GM19397 (cell line): ENCODE results near the gene NOTCH1.

Experiments
- ATAC-seq: cut with Tn5 transposase; IDR thresholded peaks from one replicate; pipeline ENCODE4 v1.9.1; 2021; ENCODE audit warnings: mild to moderate bottlenecking, moderate library complexity; ENCODE audit not compliant: unreplicated experiment

Gene NOTCH1

DNA sequence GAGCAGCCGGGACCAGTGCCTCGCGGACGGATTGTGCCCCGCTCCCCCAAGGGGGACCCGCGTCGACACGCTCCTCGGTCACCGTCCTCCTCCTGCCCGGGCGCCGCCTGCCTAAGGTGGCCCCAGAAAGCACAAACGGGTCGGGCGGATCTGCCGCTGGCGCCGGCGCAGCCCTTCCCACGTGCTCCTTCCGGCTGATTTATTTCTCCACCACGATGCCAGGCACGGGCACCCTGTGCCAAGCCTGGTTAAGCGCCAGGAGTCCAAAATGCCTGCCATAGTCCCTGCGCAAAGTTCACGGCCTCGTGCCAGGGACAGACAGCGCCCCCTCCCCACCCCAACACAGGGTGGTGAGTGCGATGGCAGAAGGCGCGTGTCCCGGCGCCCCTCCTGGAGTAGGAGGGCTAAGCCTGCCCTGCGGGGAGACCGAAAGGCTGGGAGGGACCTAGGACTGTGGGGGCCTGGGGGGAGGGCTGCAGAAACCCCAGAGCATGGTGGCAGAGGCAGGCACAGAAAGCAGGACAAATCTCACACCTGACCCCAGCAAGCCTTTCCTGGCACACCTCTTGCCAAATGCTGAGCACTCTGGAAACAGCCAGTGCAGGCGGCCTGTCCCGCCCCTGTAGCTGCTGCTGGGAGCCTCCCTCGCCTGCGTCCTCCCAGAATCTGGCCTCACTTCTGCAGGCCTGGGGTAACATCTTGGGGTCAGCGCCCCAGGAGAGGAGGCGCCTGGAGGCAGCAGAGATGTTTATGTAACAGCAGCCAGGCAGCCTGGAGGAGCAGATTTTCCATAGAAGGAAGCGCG, 1.1 kb upstream of the NOTCH1 start:
- no peak for ATAC-seq

DNA sequence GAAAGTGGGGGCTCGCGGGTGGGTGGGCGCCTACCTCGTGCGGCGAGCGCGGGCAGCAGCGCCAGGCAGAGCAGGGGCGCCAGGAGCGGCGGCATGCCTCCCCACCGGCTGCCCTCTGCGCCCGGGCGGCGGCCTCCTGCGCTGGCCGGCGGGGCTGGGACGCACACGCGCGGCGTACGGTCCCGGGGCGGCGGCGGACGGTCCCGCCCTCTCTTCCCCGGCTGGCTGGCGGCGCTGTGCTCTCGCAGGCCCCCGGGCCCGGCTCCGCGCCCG, 220 bp downstream of the NOTCH1 start:
- no peak for ATAC-seq

DNA sequence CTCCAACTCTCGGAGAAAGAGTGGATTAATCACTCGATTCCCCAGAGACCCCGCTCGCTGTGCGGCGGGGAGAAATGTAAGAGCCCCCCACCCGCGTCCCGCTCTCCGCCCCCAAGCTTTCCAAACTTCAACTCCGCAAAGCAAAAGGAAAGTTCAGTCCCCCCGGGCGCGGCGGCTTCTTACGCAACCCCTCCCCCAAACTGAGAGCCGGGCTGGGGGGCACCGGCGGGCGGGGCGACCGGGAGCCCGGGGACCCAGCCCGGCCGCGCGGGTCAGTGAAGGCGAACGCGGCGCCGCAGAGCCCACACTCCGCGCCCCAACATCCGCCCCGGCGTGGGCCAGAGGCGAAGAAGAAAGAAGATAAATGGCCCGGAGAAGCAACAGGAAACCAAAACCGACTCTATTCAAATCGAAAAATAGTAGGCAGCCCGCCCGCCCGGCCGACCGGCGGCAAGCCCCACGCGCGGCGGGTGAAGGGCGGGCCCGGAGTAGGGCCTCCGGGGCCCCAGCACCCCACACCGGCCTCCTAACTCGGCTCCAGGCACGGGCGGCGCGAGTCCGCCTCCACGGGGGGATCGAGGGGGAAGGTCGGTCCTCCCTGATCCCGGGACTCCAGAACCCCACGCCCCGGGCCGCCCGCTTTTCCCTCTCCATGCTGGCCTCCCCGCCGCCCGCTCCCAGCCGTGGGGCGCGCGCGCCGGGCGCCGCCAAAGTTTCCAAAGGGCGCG, 720 bp downstream of the NOTCH1 start:
- ATAC-seq, result peak; percentile 19

DNA sequence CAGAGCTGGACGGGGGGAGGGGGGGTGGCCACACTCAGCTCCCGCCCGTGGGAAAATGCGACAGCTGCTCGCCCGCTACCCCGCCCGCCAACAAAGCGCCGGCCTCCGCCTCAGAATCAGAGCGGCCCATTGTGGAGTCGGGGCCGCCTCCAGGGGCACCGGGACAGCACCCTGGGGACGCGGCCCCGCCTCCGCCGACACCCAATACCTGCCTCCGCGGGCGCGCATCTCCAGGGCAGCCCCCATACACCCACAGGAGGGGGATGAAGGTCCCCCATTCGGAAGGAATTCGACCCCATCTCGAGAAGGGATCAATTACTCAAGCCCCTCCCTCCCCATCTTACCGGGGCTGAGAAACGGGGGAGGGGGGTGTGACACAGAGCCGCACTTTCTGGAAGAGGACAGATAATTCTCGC, 1.3 kb downstream of the NOTCH1 start:
- ATAC-seq, result no peak

DNA sequence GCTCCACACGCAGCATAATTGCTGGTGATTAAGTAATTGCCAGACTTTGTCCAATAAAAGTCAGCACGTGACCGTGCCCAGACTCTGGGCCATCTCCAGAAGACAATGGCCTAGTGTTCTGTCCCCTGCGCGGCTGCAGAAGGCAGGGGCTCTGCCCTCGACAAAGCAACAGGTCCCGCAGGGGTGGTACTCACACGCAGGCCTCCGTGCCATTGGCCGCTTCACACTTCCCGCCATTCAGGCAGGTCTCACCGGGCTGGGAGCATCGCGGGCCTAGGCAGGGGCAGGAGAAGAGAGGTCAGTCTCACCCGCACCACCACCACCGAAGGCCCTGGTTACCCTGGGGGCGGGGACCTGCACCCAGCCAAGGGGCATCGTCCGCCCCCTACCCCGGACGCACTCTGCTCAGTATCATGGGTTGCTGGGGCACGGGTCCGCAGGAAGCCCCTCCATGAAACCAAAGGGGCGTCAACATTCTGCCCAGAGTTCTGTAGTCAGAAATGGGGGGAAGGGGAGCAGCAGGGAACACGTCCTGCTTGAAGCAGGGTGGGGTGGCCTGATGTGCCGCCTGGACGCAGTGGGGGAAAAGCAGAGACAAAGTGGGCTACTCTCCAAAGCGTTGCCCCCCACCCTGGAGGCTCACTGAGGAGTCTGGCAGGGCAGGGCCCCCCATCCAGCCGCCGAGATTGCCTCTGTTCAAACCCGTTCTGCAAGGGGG, 1.9 kb downstream of the NOTCH1 start:
- no peak for ATAC-seq

DNA sequence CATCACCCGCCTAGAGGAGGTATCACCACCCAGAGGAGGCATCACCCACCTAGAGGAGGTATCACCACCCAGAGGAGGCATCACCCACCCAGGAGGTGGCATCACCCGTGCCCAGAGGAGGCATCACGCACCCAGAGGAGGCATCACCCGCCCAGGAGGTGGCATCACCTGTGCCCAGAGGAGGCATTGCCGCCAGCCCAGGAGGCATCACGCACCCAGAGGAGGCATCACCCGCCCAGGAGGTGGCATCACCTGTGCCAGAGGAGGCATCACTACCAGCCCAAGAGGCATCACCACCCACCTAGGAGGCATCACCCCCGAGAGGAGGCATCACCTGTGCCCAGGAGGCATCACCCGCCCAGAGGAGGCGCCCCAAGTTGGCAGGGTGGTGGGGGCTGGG, 2.6 kb downstream of the NOTCH1 start:
- ATAC-seq, result no peak

DNA sequence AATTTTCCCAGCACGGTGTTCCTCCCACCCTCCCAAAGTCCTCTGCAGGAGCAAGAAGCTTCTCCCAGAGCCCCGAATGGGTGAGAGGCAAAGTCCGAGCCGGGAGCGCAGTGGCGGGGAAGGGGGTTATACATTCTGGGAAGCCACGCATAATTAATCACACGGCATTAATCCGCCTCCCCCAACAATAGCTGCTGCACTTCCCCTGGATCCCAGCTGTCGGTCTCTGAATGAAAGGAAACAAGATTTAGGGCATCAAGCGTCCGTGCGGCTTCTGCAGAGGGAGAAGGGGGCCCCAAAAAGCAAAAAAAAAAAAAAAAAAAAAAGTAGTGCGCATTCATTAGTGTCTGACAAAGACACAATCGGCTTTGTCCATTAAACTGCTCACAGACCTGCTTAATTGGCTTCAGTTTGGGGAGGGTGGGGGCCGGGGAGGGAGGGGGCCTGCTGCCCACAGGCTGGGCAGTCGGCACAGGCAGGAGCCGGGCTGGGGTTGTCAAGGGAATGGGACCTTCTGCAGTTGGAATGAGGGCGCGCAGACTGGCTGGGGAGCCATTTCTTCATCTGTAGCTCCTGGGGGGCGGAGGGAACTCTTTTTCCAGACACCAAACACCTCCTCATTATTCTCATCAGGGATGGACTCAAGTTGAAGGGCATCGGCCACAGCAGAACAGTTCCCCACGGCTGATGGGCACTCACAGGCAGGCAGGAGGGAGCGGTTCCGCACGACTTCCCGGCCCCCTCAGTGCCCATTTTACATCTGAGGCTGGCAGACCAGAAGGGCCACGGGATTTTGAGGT, 3.4 kb downstream of the NOTCH1 start:
- no peak for ATAC-seq

DNA sequence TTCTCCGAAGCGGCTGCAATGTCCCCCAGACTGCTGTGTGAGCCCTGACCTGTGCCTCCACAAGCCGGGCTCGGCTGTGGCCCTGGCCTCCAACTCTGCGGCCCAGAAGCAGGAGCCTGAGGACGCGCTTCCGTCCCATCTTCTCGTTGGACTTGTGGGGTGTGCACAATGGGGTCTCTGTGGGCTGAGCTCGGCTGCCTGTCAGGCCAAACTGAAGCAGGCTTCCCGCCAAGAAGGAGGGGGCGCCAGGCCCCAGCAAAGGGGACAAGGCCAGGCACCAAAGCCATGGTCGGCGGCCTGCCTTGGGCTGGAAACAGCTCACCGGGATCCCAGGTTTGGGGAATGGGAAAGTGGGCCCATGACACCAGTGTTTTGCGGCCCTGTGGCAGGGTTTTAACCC, 4.1 kb downstream of the NOTCH1 start:
- no peak for ATAC-seq

DNA sequence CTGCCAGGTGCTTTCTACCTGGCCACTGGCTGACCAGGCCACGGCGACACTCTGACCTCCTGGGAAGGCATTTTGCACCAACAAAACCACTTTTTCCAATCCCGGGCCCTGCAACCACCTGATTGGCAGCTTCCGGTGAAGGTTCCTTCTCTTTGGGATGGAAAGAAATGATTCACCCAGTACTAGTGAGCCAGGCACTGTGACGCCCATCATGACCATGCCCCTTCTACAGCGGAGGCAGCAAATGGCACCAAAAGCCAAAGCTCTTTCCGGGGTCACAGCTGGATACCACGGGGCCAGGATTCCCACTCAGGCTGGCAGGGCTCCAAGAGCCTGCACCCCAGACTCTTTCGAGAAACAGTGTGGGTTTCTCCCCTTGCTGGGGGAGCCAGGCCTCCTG, 4.7 kb downstream of the NOTCH1 start:
- ATAC-seq, result no peak

DNA sequence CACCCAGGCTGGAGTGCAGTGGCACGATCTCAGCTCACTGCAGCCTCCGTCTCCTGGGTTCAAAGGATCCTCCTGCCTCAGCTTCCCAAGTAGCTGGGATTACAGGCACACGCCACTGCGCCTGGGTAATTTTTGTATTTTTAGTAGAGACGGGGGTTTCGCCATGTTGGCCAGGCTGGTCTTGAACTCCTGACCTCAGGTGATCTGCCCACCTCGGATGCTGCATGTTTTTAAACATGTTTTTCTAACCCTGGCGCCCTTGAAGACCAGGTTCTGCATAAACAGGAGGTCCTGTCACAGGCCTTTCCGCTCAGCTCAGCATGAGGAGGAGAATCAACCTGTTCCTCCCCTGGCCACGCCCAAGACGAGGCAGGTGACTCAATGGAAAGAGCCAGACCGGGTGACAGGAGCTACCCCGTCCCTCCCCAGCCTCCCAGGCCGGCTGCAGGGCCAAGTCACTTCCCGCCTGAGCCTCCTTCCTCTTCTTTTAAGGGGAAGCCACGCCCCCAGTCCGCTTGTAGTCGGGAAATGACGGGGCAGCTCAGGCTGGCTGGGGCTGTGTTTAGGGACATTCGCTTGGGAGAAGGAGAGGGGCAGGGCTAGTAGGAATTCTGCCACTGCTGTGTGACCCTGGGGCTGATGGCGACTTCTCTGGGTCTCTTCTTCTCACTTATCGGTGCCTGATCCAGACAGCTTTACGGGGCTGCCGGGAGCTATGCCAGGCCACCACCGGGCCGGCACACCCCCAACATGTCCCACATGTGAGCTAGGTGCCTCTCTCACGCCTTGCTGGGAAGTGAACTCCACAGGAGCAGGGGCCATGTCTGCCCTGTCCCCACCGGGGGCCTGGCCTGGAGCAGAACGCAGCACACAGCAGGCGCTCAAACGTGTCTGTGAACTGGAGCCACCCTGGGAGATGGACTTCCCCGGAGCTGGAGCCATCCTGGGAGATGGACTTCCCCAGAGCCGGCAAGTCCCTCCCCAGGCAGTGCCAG, 6.1 kb downstream of the NOTCH1 start:
- no peak for ATAC-seq

DNA sequence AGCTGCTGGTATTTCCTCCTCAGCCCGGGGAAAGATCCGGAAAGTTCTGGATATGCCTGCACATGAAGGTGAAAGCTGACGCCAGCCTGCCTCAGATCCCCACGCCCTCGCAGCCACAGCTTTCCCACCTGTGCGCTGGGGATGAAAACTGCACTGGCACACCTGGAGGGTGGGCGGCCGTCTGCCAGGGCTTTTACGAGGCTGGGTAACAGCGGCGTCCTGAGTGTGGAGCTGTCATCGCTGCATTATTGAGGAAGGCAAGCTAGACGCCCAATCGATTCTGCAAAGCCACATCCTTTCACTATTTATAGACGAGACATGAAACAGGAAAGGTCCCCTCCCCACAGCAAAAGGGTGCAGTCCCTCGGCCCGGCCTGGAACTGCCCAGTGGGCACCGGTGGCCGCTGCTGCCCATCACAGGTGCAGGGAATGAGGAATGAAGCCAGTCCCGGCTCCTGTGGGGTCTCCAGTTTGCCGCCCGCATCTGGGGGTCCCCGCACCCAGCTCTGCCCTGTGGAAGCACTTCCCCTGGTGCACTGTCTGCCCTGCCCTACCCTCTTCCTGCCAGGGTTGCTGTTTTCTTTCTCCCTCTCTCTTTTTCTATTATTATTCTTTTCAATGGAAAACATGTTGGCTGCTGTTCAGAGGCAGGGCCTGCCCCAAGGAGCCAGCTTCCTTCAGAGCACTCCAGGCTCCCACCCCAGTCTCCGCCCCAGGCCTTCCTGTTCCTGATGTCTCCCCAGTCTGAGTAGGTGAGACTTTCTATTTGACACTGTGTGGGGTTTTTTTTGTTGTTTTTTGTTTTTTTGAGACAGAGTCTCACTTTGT, 7.0 kb downstream of the NOTCH1 start:
- no peak for ATAC-seq

DNA sequence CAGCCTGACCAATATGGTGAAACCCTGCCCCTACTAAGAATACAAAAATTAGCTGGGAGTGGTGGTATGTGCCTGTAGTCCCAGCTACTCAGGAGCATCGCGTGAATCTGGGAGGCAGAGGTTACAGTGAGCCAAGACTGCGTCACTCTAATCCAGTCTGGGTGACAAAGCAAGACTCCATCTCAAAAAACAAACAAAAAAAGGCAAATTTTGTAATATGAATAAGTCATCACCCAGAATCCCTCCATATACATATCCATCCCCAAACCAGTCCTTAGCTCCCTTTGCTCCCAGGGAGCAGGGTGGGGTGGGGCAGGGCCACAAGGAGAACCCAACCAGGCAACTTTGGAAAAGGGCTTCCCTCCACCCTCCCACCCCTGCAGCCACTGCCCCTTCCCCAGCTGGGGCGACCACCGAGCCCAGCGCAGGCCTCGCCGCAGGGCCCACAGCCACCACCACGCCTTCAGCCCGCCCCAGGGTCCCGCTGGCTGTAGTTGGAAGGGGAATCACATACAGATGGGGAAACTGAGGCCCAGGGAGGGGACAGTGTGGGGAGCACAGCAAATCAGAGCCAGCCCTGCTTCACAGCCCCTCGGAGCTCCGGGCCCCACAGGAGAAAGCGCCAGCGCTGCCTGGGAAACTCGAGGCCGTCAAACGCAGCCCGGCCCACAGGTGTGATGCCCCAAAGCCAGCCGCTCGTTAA, 7.8 kb downstream of the NOTCH1 start:
- ATAC-seq, result no peak

DNA sequence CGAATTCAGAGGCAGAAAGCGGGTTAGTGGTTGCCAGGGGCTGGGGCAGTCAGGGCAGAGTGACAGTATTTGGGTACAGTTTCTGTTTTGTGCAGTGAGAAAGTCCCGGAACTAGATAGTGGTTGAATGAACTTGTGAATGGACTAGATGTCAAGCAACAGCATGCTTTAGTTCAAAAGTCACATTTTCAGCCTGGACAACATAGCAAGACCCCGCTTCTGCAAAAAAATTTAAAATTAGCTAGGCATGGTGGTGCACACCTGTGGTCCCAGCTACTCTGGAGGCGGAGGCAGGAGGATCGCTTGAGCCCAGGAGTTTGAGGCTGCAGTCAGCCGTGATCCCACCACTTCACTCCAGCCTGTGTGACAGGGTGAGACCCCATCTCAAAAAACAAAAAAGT, 8.4 kb downstream of the NOTCH1 start:
- ATAC-seq, result no peak

DNA sequence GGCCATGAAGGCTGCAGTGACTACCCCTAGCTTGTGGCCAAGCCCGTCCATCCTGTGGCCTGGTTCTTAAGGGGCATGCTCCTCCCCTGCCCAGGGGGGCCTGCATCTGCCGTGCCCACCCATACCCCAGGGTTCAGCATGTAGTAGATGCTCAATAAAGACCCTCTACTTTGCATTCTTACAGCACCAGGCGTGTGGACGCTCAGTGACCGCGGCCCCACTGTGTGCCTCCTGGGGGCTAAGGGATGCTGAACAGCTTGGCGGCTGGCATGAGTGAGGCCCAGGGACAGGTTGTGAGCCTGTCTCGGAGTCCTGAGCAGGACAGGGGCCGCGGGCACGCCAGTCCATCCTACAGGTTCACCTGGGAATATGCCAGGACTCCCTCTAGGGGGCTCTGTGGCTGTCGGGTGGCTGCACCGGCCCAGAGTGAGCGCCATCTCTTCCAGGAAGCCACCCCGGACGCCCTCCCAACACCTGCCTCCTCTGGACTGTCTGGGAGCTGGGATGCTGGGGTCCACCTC, 9.1 kb downstream of the NOTCH1 start:
- no peak for ATAC-seq

DNA sequence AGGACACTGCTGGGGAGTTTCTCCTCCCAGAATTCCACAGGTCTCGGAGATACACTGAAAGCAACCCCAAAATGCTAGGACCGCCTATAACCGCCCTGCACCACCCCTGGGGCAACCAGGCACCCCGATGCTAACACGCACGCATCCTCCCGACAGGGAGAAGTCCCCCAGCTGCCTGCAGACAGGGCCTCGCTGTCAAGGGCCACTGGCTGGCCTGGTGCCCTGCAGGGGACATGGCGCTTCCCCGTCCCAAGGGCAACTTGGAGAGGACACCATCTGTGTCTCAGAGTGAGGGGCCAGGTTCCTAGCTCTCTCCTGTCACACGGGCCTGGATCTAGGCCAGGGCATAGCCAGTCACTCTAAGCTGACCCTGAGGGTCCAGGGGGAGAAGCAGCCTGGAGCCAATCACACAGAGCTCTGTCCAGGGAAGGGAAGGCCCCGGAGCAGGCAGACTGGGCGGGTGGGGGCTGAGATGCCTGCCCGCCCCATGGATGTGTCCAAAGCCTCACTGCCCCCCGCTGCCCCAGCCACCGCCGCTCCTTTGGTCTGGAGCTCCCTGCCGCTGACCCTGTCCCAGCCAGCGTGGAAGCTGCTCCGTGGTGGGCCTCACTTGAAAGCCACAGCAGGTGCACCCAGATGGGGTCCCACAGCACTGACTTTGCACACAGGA, 9.7 kb downstream of the NOTCH1 start:
- ATAC-seq, result no peak

DNA sequence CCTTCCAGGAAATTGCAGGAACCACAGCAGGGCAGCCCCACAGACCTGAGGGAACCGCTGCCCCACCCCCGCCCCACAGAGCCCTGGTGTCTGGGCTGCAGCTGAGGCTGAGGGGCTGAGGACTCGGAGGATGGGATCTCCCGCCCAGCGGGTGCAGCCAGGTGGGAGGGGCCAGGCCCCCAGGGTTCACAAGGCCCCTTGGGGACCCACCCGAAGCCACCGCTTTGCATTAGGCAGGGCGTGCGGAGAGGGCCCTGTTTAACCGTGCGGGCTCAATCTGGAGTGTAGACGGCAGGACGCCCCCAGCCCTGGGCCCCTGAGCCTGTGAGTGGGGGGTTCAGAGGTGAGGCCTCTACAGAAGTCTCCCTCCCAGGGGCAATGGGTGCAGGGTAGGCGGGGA, 10.8 kb downstream of the NOTCH1 start:
- no peak for ATAC-seq

DNA sequence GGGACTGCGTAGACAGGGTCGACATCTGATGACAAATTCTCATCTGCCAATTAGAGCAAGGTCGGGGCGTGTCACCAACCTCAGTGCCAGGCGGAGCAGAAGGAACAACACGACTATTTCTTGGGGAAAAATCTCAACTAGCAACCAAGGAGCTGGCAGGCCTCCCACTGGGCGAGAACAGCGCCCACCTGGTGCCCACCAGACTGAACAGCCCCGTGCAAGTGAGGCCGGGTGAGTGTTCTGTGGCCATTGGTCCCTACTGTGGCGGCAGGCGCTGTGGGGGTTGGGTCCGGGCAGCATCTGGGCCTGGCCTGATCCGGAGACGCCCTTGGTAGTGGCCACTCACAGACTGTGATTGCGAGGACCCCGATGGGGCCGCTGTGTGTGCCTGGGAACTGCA, 11.5 kb downstream of the NOTCH1 start:
- ATAC-seq, result no peak

DNA sequence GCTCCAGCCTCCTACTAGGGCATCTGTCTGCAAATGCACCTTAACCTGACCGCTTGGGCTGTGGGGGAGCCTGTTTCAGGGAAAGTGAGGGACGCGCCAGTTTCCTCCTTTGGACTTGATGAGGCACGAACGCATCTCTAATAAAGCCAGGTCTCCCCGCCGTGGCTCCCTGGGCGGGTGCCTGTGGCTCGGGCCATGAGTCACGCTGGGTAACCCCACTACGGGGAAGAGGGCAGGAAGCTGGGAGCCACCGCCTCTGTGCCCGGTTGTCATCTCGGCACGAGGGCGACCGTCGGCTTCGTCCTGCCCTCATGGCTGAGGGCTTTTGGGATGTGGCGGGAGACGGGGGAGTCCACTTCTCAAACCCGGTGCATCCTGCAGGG, 12.1 kb downstream of the NOTCH1 start:
- no peak for ATAC-seq
